Epithelial cell of esophagus (primary cell): Measurements from ENCODE around the gene TMEM184B.

Experiments used
- DNase-seq: peaks from one replicate; pipeline ENCODE4 v3.0.0; 2010; ENCODE audit warnings: low read depth
- H3K4me3 ChIP-seq: 2 replicates; pipeline ENCODE4 v1.5.1; 2011; ENCODE audit warnings: mild to moderate bottlenecking, low read length, control low read depth
- TF ChIP-seq, protein P1 (sequence below): IDR thresholded peaks from 2 replicates; pipeline ENCODE4 v1.5.1; 2011; ENCODE audit warnings: low read depth, mild to moderate bottlenecking, low read length, control low read depth, inconsistent platforms; ENCODE audit not compliant: insufficient read depth; ENCODE audit errors: missing control alignments

Gene TMEM184B

DNA sequence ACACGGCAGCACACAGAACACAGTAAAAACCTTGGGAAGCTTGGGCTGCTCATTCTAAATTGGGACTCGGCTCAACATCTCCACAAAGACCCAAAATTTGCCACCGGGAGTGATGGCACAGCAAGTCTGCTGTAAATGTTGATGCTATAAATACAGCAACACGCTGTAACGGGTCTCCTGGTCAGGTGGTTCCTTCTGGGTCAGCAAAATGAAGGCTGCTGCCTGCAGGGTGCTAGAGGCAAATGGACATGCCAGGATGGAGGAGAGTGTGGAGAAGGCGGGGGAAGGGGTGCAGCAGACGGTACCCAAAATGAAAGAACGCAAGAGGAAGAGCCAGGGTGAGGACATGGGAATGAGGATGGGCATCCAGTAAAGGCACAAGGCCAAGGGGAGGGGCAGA, 40.6 kb downstream of the TMEM184B start:
- TF ChIP-seq, protein P1, sequence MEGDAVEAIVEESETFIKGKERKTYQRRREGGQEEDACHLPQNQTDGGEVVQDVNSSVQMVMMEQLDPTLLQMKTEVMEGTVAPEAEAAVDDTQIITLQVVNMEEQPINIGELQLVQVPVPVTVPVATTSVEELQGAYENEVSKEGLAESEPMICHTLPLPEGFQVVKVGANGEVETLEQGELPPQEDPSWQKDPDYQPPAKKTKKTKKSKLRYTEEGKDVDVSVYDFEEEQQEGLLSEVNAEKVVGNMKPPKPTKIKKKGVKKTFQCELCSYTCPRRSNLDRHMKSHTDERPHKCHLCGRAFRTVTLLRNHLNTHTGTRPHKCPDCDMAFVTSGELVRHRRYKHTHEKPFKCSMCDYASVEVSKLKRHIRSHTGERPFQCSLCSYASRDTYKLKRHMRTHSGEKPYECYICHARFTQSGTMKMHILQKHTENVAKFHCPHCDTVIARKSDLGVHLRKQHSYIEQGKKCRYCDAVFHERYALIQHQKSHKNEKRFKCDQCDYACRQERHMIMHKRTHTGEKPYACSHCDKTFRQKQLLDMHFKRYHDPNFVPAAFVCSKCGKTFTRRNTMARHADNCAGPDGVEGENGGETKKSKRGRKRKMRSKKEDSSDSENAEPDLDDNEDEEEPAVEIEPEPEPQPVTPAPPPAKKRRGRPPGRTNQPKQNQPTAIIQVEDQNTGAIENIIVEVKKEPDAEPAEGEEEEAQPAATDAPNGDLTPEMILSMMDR, result no peak
- no peak overlapping the region for H3K4me3 ChIP-seq
- no peak for DNase-seq

DNA sequence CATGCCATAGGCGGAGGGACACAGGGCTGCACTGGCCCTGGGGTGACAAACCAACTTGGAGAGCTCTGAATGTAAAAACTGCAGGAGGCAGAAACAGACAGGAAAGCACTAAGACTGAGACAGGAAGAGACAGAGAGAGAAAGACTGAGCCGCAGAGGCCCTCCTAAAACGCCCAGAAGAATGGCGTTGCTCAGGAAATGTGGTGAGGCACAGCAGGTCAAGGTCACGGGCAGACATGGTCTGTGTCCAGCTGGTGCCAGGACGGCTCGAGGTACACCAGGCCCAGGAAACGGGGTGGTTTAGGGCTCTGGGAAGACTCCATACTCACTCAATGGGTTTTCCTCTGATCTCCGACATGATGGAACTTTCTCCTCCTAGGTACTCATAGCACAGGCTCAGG, 41.9 kb downstream of the TMEM184B start:
- H3K4me3 ChIP-seq, result no peak overlapping the region
- TF ChIP-seq, protein P1, result no peak
- DNase-seq, result no peak

DNA sequence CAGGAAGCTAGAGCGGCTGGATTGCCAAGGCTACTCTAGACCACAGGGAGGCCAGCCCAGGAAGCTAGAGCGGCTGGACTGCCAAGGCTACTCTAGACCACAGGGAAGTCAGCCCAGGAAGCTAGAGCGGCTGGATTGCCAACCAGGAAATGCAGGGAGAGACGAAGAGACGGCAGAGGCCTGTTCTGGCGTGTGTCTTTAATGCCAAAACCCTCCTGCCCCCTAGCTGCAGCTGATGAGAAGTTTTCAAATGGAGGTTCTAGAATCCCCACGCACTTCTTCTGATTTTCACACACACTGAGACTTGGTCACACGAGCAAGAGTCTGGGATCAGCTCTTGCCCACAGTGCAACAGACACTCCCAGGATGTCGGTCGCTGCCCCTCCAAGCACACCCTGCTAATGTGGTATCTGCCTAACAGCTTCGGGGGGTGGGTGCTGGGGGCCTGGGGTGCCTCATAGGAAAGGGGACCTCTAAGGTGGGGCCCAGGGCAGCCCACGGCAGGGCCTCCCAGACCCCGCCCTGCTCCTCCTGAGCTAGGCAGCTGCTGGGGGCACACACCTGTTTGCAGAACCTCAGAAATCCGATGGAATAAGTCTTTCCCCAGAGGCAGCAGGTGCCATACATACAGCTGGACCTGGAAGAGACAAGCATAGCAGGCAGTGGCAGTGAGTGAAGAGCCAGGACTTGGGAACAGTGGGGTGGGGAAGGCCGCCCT, 42.5 kb downstream of the TMEM184B start:
- no peak overlapping the region for H3K4me3 ChIP-seq
- TF ChIP-seq, protein P1, result peak; percentile 88
- peak; percentile 90 for DNase-seq

DNA sequence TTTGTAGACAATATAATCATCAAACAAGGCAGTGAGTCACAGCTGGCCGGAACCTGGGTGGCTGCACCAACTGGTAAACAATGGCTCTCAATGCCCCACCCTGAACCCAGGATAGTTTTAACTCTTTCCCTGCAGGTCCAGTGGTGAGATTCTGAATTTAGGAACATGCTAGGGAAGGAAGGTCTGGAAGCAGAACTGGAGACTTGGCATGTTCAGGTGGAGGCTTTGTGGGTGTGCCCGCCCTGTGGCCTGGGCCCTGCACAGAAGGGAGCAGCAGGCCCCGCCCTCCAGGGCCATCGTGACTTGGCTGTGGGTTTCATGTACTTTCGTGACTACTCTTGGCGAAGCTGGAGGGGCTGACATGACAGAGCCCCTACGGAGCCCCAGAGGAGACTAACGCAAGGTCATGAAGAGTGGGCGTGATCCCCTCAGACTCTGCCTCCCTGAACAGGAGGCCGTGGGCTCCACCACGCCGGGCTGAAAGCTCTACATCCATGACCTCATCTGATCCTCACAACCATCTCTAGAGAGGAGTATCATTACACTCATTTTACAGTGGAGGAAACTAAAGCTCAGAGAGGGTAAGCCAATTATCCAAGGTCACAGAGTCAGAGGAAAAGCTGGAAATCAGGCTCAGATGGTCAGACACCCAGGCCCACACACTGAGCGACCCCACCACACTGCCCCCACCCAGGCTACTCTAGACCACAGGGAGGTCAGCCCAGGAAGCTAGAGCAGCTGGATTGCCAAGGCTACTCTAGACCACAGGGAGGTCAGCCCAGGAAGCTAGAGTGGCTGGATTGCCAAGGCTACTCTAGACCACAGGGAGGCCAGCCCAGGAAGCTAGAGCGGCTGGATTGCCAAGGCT, 43.7 kb downstream of the TMEM184B start:
- DNase-seq, result peak; percentile 87
- TF ChIP-seq, protein P1, result no peak
- H3K4me3 ChIP-seq, result no peak overlapping the region

DNA sequence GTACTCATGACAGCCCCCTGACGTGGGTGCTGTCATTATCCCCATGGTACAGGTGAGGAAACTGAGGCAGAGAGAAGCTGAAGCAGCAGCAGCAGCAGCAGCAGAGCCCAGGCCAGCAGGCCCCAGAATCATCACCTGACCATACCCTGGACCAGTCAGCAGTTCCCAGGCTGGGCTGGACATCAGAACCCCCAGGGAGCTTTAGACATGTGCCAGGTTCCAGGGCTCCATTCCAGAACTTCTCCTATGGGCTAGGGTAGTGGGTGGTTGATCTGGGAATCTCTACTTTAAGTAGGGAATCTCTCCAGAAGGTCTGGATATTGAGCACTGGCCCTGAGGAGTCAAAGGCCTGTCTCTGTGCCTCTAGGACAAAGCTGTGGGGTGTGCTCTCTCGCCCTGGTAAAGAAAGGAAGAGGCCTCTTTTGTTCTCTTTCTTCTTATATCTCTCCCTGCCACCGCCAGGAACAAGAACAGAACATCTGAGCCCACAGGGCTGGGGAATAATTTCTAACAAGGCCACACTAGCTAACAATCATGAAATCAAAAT, 44.4 kb downstream of the TMEM184B start:
- TF ChIP-seq, protein P1, result no peak
- no peak for DNase-seq
- H3K4me3 ChIP-seq, result no peak overlapping the region

DNA sequence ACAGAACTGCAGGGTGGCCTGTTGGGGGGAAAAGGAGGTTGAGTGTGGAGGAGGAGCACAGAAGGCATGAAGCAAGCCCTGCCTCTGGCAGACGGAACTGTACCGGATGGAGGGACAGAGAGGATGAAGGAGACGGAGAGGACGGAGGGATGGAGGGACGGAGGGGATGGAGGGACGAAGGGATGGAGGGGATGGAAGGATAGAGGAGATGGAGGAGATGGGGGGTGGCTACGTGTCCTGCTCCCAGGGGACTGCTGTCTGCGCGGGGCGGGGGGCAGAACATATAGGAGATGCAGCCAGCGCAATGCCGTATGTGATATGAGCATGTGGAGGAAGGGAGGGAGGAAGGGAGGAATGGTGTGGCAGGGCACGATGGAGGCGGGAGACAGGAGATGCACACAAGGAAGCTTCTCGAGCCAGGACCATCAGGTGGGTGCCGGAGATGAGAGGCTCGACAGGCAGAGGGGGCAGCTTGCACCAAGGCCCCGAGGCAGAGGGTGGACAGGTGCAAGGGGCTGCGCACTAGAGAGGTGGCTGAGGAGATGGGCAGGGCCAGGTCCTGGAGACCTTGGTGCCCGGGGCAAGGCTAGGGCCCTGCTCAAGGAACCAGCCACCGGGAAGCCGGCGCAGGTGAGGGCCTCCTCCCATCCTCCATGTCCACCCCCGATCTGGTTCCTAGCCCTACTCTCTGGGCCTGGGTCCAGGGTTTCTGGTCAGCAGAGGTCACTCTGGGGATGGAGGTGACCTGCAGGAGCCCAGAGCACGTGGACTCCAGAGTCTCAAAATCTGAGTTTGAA, 45.8 kb downstream of the TMEM184B start:
- TF ChIP-seq, protein P1, result no peak
- no peak overlapping the region for H3K4me3 ChIP-seq
- no peak for DNase-seq
